K562 (cell line): ENCODE results near the gene MUCL3. TPM values are rescaled to one million over a fixed set of nuclear protein-coding genes. Genes with fewer than 3 reads are reported as not detected.

Experiments used
- ELF4 ChIP-seq: fragments of 450-650 bp; formaldehyde crosslinking; IDR thresholded peaks from 2 replicates; pipeline ENCODE4 v1.4.0; 2022; ENCODE audit warnings: missing genetic modification characterization
- EP300 ChIP-seq: IDR thresholded peaks from 2 replicates; pipeline ENCODE4 v1.6.1; 2012; ENCODE audit warnings: low read length, improper control_type of control experiment
- FOS ChIP-seq: IDR thresholded peaks from 3 replicates; pipeline ENCODE4 v1.6.1; 2011; ENCODE audit not compliant: insufficient read length; ENCODE audit errors: extremely low read depth
- GABPA ChIP-seq: fragments of 200-800 bp; sonication (Bioruptor generic); conservative IDR thresholded peaks from 2 replicates; pipeline ENCODE4 v1.6.1; 2016; ENCODE audit warnings: low read depth, missing genetic modification characterization, missing compliant biosample characterization
- HLTF ChIP-seq: fragments of 450-650 bp; IDR thresholded peaks from 2 replicates; pipeline ENCODE4 v1.6.1; 2016
- ILK ChIP-seq: fragments of 450-650 bp; IDR thresholded peaks from 2 replicates; pipeline ENCODE4 v1.6.1; 2016; ENCODE audit warnings: missing genetic modification characterization, low read depth, mild to moderate bottlenecking, missing compliant biosample characterization, moderate library complexity, borderline replicate concordance
- NEUROD1 ChIP-seq: fragments of 150-350 bp; IDR thresholded peaks from 2 replicates; pipeline ENCODE4 v1.6.1; 2014; ENCODE audit warnings: borderline replicate concordance, low read length, low read depth; ENCODE audit not compliant: partially characterized antibody
- RNF219 ChIP-seq: fragments of 250-450 bp; sonication (Bioruptor Pico); IDR thresholded peaks from 2 replicates; pipeline ENCODE4 v1.5.0; 2022; ENCODE audit warnings: mild to moderate bottlenecking
- SMARCB1 ChIP-seq: IDR thresholded peaks from 2 replicates; pipeline ENCODE4 v1.6.1; 2011; ENCODE audit warnings: improper control_type of control experiment, low read depth; ENCODE audit not compliant: insufficient read length
- SOX6 ChIP-seq: fragments of 450-650 bp; IDR thresholded peaks from 2 replicates; pipeline ENCODE4 v1.6.1; 2014; ENCODE audit warnings: mild to moderate bottlenecking
- STAT6 ChIP-seq: sonication (generic); formaldehyde crosslinking; IDR thresholded peaks from 2 replicates; pipeline ENCODE4 v1.8.1; 2023; ENCODE audit warnings: mild to moderate bottlenecking, missing genetic modification reagents
- TAL1 ChIP-seq: fragments of 450-650 bp; IDR thresholded peaks from 2 replicates; pipeline ENCODE4 v1.6.1; 2016; ENCODE audit warnings: mild to moderate bottlenecking
- U2AF2 ChIP-seq: fragments of 200-400 bp; formaldehyde crosslinking; optimal IDR thresholded peaks from 2 replicates; pipeline ENCODE3; 2017; ENCODE audit warnings: low read depth, mild to moderate bottlenecking, low read length
- USF2 ChIP-seq: sonication (generic); formaldehyde crosslinking; IDR thresholded peaks from 2 replicates; pipeline ENCODE4 v1.5.0; 2020; ENCODE audit warnings: missing genetic modification reagents
- ZKSCAN3 ChIP-seq: fragments of 250-450 bp; sonication (Bioruptor Pico); IDR thresholded peaks from 2 replicates; pipeline ENCODE4 v1.4.0; 2020
- ZNF584 ChIP-seq: fragments of 200-800 bp; sonication (Bioruptor generic); IDR thresholded peaks from 2 replicates; pipeline ENCODE4 v1.6.1; 2016; ENCODE audit warnings: low read depth, mild to moderate bottlenecking, missing genetic modification characterization, missing compliant biosample characterization
- ZSCAN29 ChIP-seq: fragments of 450-650 bp; IDR thresholded peaks from 2 replicates; pipeline ENCODE4 v1.6.1; 2017
- polyA plus RNA-seq, 8 experiments: library from polyadenylated mRNA; depleted of rRNA in 4 of 8; stranded (reverse) in 5 of 8; unstranded in 3 of 8; fragments of >200 nt; fragmentation: Nextera tagmentation in 2 of 8; fragmentation: Illumina TruSeq in 1 of 8; extraction: Ambion mirVana in 2 of 8; extraction: Trizol in 1 of 8; gene quantifications; 2 replicates each; pipeline versions ENCODE4 v1.2.1 to v1.2.3, GENCODE V29; 2011 to 2014; ENCODE audit warnings: inconsistent platforms in 1 of 8, missing spikeins in 1 of 8
- total RNA-seq, 7 experiments: library from RNA; depleted of rRNA in 6 of 7; stranded (reverse); fragments of >200 nt in 6 of 7; fragmentation: Illumina TruSeq in 2 of 7; extraction: Trizol in 2 of 7; gene quantifications; 2 replicates each; pipeline versions ENCODE4 v1.2.1 to v1.2.3, GENCODE V29; 2011 to 2021; ENCODE audit warnings: low replicate concordance in 1 of 7
- TF ChIP-seq, protein P1 (sequence below), 2 experiments: fragments of 450-650 bp; IDR thresholded peaks; 2 replicates each; pipeline ENCODE4 v1.6.1; 2018; ENCODE audit warnings: mild to moderate bottlenecking in 2 of 2, low read depth in 1 of 2; ENCODE audit not compliant: partially characterized antibody in 2 of 2
- TF ChIP-seq, protein P2 (sequence below): sonication (generic); formaldehyde crosslinking; IDR thresholded peaks from 2 replicates; pipeline ENCODE4 v1.8.0; 2022; ENCODE audit warnings: missing genetic modification reagents, mild to moderate bottlenecking, moderate library complexity, borderline replicate concordance

MUCL3 gene
- total and polyA plus RNA-seq, 9 of the 15 experiments (the other 6 are each of a cell fraction or from before 2014, with no cell fraction given): 0.07 TPM; not detected in 8

GRCh38 chr6:30902709-30903108 lies 38.1 kb upstream of the MUCL3 start (continued):
- no peak for TF ChIP-seq RNF219 (CRISPR knock-in tag)
- no peak for TF ChIP-seq ZNF584
- TF ChIP-seq EP300: no peak
- TF ChIP-seq SMARCB1: no peak
- TF ChIP-seq, protein P1, sequence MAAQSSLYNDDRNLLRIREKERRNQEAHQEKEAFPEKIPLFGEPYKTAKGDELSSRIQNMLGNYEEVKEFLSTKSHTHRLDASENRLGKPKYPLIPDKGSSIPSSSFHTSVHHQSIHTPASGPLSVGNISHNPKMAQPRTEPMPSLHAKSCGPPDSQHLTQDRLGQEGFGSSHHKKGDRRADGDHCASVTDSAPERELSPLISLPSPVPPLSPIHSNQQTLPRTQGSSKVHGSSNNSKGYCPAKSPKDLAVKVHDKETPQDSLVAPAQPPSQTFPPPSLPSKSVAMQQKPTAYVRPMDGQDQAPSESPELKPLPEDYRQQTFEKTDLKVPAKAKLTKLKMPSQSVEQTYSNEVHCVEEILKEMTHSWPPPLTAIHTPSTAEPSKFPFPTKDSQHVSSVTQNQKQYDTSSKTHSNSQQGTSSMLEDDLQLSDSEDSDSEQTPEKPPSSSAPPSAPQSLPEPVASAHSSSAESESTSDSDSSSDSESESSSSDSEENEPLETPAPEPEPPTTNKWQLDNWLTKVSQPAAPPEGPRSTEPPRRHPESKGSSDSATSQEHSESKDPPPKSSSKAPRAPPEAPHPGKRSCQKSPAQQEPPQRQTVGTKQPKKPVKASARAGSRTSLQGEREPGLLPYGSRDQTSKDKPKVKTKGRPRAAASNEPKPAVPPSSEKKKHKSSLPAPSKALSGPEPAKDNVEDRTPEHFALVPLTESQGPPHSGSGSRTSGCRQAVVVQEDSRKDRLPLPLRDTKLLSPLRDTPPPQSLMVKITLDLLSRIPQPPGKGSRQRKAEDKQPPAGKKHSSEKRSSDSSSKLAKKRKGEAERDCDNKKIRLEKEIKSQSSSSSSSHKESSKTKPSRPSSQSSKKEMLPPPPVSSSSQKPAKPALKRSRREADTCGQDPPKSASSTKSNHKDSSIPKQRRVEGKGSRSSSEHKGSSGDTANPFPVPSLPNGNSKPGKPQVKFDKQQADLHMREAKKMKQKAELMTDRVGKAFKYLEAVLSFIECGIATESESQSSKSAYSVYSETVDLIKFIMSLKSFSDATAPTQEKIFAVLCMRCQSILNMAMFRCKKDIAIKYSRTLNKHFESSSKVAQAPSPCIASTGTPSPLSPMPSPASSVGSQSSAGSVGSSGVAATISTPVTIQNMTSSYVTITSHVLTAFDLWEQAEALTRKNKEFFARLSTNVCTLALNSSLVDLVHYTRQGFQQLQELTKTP (IDR thresholded peaks at IDR 0.05; ENCODE audit: low read depth in 1 of 2, partially characterized antibody in 2 of 2): no peak
- TF ChIP-seq NEUROD1: no peak
- TF ChIP-seq ELF4 (CRISPR knock-in tag): no peak
- no peak for TF ChIP-seq FOS
- TF ChIP-seq STAT6 (CRISPR knock-in tag): no peak
- no peak for TF ChIP-seq ZKSCAN3 (CRISPR knock-in tag)
- TF ChIP-seq, protein P2, sequence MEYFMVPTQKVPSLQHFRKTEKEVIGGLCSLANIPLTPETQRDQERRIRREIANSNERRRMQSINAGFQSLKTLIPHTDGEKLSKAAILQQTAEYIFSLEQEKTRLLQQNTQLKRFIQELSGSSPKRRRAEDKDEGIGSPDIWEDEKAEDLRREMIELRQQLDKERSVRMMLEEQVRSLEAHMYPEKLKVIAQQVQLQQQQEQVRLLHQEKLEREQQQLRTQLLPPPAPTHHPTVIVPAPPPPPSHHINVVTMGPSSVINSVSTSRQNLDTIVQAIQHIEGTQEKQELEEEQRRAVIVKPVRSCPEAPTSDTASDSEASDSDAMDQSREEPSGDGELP: no peak
- no peak for TF ChIP-seq SOX6
- no peak for TF ChIP-seq U2AF2
- no peak for TF ChIP-seq ILK
- TF ChIP-seq HLTF: no peak
- TF ChIP-seq TAL1: no peak
- peak; percentile 28; the same call in 1 of the 2 replicates for TF ChIP-seq USF2 (CRISPR knock-in tag)
- TF ChIP-seq ZSCAN29: no peak
- TF ChIP-seq GABPA (tag): no peak
